Ishikawa (cell line): ENCODE measurements around the gene EDC3.

Source experiments
- CEBPB ChIP-seq: IDR thresholded peaks from 2 replicates; pipeline ENCODE4 v1.6.1; 2012
- CREB1 ChIP-seq: IDR thresholded peaks from 2 replicates; pipeline ENCODE4 v1.6.1; 2012; ENCODE audit warnings: low read depth
- EP300 ChIP-seq: IDR thresholded peaks from 2 replicates; pipeline ENCODE4 v1.6.1; 2012; ENCODE audit warnings: borderline replicate concordance
- FOXM1 ChIP-seq: IDR thresholded peaks from 2 replicates; pipeline ENCODE4 v1.6.1; 2012; ENCODE audit warnings: low read depth, borderline replicate concordance
- NFIC ChIP-seq: IDR thresholded peaks from 2 replicates; pipeline ENCODE4 v1.6.1; 2012
- RAD21 ChIP-seq: IDR thresholded peaks from 2 replicates; pipeline ENCODE4 v1.6.1; 2012; ENCODE audit warnings: low read depth
- REST ChIP-seq: IDR thresholded peaks from 2 replicates; pipeline ENCODE4 v1.6.1; 2012; ENCODE audit warnings: low read depth, mild to moderate bottlenecking
- TAF1 ChIP-seq: IDR thresholded peaks from 2 replicates; pipeline ENCODE4 v1.6.1; 2012; ENCODE audit warnings: low read depth, mild to moderate bottlenecking
- TEAD4 ChIP-seq: IDR thresholded peaks from 2 replicates; pipeline ENCODE4 v1.6.1; 2012
- YY1 ChIP-seq: IDR thresholded peaks from 2 replicates; pipeline ENCODE4 v1.6.1; 2012; ENCODE audit warnings: low read depth

DNA sequence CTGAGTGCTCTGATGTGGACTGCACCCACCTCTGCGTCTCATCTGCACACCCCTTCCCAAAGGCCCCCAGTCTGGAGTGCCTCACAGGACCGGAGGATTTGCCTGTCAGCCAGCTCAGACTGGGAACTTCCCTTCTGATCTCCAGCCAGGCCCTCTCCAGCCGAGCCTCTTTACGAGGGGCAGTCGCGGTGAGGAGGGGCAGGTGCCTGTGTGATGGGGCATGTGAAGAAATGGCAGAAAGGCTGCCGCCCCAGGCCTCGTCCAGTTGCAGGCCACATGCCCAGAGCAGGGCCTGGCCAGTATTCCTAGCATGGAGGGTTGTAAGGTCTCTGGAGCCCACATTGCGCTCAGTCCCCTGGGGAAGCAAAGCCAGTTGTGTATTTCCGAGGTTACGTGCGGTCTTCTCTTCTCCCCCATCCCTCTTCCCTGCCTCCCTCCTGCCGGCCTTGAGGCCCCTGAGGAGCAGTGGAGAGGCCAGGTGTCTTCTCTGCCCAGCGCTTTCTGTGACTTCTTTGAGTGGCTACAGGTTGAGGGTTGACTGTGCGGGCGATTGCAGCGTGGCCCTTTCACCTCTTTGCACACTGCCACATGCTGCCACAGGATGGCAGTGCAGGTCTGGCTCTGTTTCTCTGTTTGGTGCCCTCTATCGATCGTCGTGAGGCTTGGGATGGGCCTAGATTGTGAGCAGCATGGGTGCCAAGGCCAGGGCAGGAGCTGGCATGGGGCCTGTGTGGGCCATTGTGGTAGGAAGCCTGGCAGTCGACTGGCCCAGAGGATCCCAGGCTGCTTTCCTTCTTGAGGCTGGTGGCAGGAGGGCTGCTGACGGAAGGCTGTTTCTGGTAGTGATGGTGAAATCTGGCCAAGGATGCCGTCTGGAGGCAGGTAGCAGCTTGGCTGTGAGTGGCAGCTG lies 74.9 kb downstream of the EDC3 start:
- TF ChIP-seq TEAD4 (no peak), YY1 (0 out of 2 replicates have a peak, but pooled peaks have one; percentile 52), EP300 (no peak), CREB1 (no peak), NFIC (peak; percentile 19; the same call in 1 of the 2 replicates), RAD21 (peak; percentile 87), TAF1 (no peak), REST (no peak), FOXM1 (no peak), CEBPB (no peak)
